IPS DF 19.7 (cell line): ENCODE data around the gene CENPA.
"Not testable (repeated sequence)": the region's sequence is repeated elsewhere in the genome, so short reads cannot be mapped to it uniquely, and the experiment has no call there.

Source experiments
- DNase-seq: peaks from one replicate; pipeline ENCODE4 v3.0.0-alpha.2; 2013; ENCODE audit warnings: low read depth, low spot score

CENPA gene

GRCh38 chr2:26786207-26787028 lies 562 bp downstream of the CENPA start:
- DNase-seq: no peak

- no peak for DNase-seq
These were observed 6.9 kb downstream of the CENPA start for GRCh38 chr2:26792720-26793119.

GRCh38 chr2:26793518-26793917 lies 7.7 kb downstream of the CENPA start:
- DNase-seq: no peak

GRCh38 chr2:26795135-26795534 lies 9.3 kb downstream of the CENPA start:
- DNase-seq: not testable (repeated sequence)

- DNase-seq: no peak
These were observed 15.5 kb downstream of the CENPA start for GRCh38 chr2:26801328-26801727.

- DNase-seq: no peak
These were observed 15.9 kb downstream of the CENPA start for GRCh38 chr2:26801796-26802195.

GRCh38 chr2:26805241-26805676 lies 19.4 kb downstream of the CENPA start:
- DNase-seq: no peak

GRCh38 chr2:26807788-26808460 lies 22.1 kb downstream of the CENPA start:
- no peak for DNase-seq

- no peak for DNase-seq
These were observed 23.4 kb downstream of the CENPA start for GRCh38 chr2:26809211-26809610.

GRCh38 chr2:26809876-26810577 lies 24.2 kb downstream of the CENPA start:
- no peak for DNase-seq

GRCh38 chr2:26811261-26811660 lies 25.4 kb downstream of the CENPA start:
- no peak for DNase-seq

GRCh38 chr2:26811791-26812694 lies 26.2 kb downstream of the CENPA start:
- no peak for DNase-seq

- DNase-seq: no peak
These were observed 26.9 kb downstream of the CENPA start for GRCh38 chr2:26812731-26813130.

- DNase-seq: not testable (repeated sequence)
These were observed 28.4 kb downstream of the CENPA start for GRCh38 chr2:26814072-26814765.

- DNase-seq: no peak
These were observed 31.0 kb downstream of the CENPA start for GRCh38 chr2:26816893-26817292.

GRCh38 chr2:26818255-26818654 lies 32.4 kb downstream of the CENPA start:
- no peak for DNase-seq

- no peak for DNase-seq
These were observed 33.1 kb downstream of the CENPA start for GRCh38 chr2:26818972-26819371.

- no peak for DNase-seq
These were observed 35.1 kb downstream of the CENPA start for GRCh38 chr2:26820932-26821331.

- DNase-seq: no peak
These were observed 37.0 kb downstream of the CENPA start for GRCh38 chr2:26822877-26823276.

GRCh38 chr2:26838121-26838906 lies 52.5 kb downstream of the CENPA start:
- DNase-seq: no peak
